GM12891 (cell line): Measurements from ENCODE around the gene AMIGO3.
A peak's percentile ranks its signal among the peaks of the same experiment; 100 is the strongest.
"Not testable (repeated sequence)": the region's sequence is repeated elsewhere in the genome, so short reads cannot be mapped to it uniquely, and the experiment has no call there.

Experiments used
- DNase-seq: peaks from one replicate; pipeline ENCODE4 v3.0.0; 2011; ENCODE audit warnings: low spot score; ENCODE audit not compliant: insufficient read length
- FAIRE-seq: peaks from 2 replicates; lab custom pipeline; 2011; peaks lifted over from hg19 to GRCh38; lab: Jason Lieb, UNC
- PAX5 ChIP-seq: IDR thresholded peaks from 2 replicates; pipeline ENCODE4 v1.6.1; 2011; ENCODE audit warnings: low read length, moderate library complexity, mild to moderate bottlenecking; ENCODE audit not compliant: insufficient read depth, severe bottlenecking
- POLR2A ChIP-seq: IDR thresholded peaks from 2 replicates; pipeline ENCODE4 v1.6.1; 2011; ENCODE audit warnings: low read depth, low read length, control low read depth
- POLR2AphosphoS5 ChIP-seq: IDR thresholded peaks from 2 replicates; pipeline ENCODE4 v1.6.1; 2011; ENCODE audit warnings: low read depth, low read length, control low read depth
- POU2F2 ChIP-seq: IDR thresholded peaks from 2 replicates; pipeline ENCODE4 v1.6.1; 2011; ENCODE audit warnings: low read depth, mild to moderate bottlenecking, control low read depth, low read length, moderate library complexity
- SPI1 ChIP-seq: IDR thresholded peaks from 2 replicates; pipeline ENCODE4 v1.6.1; 2011; ENCODE audit warnings: low read depth, low read length, control low read depth
- TAF1 ChIP-seq: IDR thresholded peaks from 2 replicates; pipeline ENCODE4 v1.6.1; 2011; ENCODE audit warnings: low read depth, low read length, control low read depth

The AMIGO3 gene

DNA sequence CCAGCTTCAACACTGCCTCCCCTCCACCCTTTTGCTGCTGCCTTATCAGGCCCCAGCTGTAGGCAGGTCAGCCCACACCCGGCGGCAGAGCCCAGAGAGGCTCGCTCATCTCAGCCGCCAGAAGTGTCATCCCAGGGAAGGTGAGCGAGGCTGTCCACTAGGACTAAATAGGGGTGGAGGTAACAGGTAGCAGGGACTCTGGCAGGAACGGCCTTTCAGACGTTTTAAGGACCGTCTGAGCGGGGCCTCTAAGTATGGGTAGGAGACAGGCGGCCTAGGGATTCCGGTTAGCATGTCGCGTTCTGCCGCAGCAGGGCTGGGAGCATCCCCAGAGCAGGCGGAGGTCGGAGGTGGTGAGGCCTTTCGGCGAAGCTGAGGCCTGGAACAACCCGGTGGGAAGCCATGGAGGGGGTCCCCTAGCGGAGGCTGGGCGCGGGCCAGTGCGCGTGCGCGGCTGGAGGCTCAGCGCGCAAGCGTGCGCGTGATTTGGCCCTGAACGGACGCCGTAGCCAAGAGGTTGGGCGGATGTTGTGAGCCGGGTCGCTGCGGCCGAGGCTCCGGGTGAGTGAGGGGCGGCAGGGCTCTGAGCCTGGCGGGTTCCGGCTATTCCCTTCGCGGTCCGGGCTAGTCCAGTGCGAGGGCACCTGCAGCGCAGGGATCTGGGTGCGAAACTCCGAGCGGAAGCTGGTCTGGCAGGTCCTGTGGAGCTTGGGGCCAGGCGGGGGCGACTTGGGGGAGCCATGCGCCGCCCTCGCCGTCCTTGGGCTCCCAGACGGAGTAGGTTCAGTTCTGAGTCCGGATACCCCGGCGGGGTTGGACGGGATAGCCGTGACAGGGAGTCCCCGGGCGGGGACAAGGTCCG, 30.2 kb downstream of the AMIGO3 start, which contains the start of the genes MST1 and RNF123:
MST1 (minus strand) TSS at position 429 of the 862 bp plus-strand sequence. CDS start 783 bp downstream, outside the sequence.
RNF123 (plus strand) TSS at position 512 of the 862 bp plus-strand sequence. CDS start 1,609 bp downstream, outside the sequence.
- TF ChIP-seq POLR2A (peak; percentile 63), POU2F2 (0 out of 2 replicates have a peak, but pooled peaks have one; percentile 47), TAF1 (peak; percentile 66; the same call in 1 of the 2 replicates), PAX5 (no peak)
- DNase-seq (peak; percentile 98), FAIRE-seq (peak; percentile 78)

DNA sequence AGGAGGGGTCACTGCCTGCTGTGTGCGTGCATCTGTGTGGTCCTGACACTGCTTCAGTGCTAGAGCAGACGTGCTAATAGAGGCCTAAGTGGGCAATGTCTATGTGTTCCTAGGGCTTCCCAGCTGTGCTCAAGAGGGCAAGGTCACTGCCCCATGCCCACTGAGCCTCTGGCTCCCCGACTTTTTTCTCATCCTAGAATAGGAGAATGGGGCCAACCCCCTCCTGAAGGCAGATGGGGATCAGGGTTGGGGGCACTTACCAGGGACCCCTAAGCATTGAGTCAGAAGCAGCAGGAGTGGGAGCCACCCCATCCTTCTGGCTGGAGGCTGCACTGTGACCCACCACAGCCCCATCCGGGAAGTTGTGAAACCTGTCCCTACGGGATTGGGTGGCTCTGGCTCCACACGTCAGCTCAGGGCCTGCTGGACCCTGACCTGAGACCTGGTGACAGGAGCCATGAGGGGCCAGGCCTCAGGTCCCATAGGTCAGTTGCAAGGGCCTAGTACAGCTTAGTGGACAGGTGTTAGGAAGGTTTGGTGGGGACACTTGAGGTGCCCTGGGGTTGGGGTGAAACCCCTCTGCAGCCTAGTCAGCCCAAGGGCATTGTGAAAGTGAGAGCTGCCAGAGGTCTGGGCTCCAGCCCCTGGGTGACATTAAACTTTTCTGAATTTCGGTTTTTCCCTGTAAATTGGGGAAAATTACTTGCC, 31.0 kb downstream of the AMIGO3 start:
- not testable (repeated sequence) for DNase-seq, FAIRE-seq

DNA sequence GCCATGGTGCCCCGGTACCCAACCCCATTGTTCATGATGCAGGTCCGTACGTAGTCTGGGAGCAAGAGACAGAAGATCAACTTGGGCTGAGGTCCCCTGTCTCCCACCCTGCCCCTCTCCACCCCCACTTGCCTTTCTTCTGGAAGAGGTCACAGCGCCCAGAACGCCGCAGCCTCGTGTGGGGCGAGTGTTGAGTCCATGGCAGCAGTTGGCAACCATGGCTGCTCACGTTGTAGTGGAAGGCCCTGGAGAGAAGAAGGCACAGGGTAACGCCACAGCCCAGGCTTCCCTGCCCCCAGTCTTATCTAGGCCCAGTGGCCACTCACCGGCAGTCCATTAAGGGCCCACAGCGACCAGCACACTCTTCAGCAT, 32.1 kb downstream of the AMIGO3 start:
- not testable (repeated sequence) for FAIRE-seq, DNase-seq

DNA sequence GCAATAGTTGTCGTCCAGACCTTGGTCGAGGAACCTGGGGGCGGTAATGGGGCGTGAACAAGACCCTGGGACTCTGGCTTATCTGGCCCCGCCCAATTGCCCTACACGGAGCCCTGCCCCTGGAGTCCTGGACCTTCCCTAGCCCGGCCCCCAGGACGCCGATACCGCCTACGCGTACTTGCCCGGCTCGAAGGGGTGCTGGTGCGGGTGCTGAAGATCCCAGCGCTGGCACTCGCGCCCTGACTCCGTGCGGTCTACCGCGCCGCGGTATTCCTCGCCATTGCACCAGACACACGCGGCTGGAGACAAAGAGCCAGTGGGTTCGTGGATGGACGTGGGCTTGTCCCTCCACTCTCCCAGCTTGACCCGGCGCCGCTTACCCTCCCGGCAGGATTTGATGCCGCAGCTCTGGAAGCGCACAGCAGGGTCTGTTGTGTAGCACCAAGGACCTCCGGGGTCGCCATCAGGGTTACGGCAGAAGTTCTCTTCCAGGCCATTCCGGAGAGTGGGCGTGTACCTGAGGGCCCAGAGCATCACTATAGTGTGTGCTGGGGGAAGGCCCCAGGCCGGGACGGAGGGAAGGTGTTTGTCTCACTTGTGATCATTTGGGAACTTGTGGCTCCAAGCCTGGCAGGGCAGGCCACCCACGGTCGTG, 32.6 kb downstream of the AMIGO3 start:
- not testable (repeated sequence) for FAIRE-seq

DNA sequence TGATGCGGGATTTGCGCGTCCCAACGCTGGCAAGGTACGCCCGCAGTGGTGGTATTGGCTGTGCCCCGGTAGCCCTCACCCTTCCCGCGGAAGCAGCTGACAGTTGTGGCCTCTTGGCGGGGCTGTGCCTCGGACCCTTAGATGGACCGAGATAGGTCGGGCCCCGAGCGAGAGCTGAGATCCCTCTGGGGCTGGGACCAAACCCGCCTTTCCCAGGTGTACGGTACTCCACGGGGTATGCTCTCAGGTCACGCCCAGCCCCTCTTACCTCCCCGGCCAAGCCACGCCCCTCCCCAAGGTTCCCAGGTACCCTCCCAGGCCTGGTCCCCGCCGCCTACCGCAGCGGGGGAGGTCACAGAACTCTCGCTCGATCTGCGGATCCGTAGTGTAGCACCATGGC, 33.1 kb downstream of the AMIGO3 start:
- not testable (repeated sequence) for FAIRE-seq, DNase-seq

More for the DNA sequence above, 32.6 kb downstream of the AMIGO3 start:
- DNase-seq = not testable (repeated sequence)

DNA sequence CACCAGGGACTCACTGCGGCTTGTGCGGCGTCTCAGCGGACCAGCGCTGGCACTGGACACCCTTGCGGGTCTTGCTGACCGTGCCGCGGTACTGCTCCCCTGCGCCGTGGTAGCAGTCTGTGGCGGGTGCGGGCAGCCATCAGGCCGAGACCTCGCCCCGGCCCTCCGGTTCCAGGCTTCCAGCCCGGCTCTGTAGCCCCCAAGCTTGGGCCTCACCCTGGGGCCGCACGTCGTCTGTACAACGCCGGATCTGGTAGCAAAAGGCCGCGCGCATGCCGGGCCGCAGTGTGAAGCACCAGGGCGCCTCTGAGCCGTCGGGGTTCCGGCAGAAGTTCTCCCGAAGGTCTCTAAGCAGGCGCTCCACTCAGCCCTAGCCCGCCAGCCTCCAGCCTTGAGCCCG, 33.6 kb downstream of the AMIGO3 start:
- FAIRE-seq, DNase-seq: not testable (repeated sequence)

DNA sequence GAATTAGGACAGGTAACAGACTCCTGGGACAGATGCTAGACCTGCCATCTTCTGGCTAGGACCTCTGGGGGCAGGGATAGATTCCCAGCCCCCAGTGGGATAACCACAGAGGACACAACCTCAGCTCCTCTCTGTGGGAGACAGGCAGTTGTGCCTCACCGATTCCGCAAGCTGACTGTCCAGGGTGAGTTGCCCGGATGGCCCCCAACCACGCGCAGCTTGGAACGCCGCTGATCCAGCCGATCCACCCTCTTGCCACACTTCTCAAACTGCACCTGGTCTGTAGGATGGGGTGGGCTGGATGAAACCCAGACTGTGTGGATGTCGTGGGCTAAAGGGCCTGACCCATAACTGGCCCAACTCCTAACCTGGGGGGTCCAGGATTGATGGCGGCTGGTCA, 34.4 kb downstream of the AMIGO3 start:
- DNase-seq, FAIRE-seq: not testable (repeated sequence)

DNA sequence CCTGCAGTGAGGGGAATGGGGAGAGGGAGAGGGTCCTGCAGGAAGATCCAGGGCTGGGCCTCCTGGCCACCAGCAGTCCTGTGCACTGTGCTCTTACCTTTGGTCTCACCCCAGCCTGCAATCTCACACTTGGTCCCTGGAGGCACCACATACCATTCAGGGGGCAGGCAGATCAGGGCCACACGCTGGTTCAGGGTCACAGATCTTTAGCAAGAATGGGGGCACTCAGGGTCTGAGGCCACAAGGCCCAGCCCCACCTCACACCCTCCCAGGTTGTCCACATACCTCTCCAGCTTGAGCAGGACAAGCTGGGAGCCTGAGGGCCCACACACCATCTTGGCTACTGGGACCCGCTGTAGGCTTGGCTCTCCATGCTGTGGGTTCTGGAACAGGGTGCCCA, 35.0 kb downstream of the AMIGO3 start:
- DNase-seq, FAIRE-seq: not testable (repeated sequence)

DNA sequence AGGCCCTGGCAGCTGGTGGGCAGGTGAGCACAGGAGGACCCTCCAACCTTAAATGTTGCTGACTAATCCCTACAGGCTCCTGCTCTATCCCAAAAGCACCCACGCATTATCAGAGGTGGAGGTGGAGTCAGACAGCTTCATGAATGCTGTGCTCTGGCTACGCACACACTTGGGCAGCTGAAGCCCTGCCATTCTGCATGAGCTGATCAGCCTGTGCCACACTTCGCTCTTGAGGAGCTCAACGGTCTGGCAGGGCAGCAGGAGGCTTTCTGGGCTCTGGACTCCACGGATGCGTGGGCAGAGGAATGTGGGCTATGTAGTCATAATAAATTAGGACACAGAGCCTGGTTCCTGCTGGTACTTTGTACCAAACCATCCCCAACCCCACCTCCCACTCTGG, 36.3 kb downstream of the AMIGO3 start:
- no peak for DNase-seq
- TF ChIP-seq PAX5 (no peak), POLR2A (no peak), TAF1 (no peak), POLR2AphosphoS5 (no peak), POU2F2 (no peak), SPI1 (no peak)
- no peak for FAIRE-seq

DNA sequence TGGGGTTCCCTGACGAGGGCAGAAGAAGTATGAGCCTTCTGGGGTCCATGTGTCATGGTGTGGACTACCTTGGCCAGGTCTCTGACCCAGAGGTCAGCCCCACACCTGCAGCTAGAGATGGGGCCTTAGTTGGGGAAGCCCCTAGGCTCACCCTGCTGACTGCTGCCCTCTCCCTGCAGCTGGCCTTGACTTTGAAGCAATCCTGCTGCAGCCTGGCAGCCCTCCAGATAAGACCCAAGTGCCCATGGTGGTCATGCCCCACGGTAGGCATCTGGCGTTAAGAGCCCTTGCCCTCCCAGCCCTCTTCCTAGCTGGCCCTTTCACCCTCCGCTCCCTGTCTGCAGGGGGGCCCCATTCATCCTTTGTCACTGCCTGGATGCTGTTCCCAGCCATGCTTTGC, 37.9 kb downstream of the AMIGO3 start:
- DNase-seq (no peak), FAIRE-seq (no peak)
- TF ChIP-seq POLR2A (no peak), POU2F2 (no peak), TAF1 (no peak), SPI1 (no peak), PAX5 (no peak), POLR2AphosphoS5 (no peak)

DNA sequence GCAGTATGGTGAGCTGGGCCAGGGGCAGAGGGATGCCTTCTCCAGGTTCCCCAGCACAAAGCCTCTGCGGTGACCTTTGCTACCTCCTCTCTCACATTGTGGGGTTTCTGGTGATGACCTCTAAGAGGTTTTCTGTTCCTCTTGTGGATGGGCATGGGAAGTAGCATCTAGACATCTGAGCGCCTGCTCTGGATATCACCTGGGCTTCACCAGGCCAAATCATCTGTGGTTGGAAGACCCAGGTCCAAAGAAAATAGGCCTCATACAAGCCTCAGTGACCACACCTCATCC, 38.3 kb downstream of the AMIGO3 start:
- TF ChIP-seq POLR2AphosphoS5 = no peak
- no peak for TF ChIP-seq TAF1
- TF ChIP-seq SPI1 = no peak
- TF ChIP-seq POLR2A = no peak
- TF ChIP-seq PAX5 = no peak
- no peak for TF ChIP-seq POU2F2
- no peak for FAIRE-seq
- no peak for DNase-seq
